GM20000 (cell line): Measurements from ENCODE around the gene GABRA5.
"Not testable (repeated sequence)": the region's sequence is repeated elsewhere in the genome, so short reads cannot be mapped to it uniquely, and the experiment has no call there.

ENCODE experiments used
- DNase-seq: peaks from one replicate; pipeline ENCODE4 v3.0.0; 2012; ENCODE audit warnings: low spot score
- TF ChIP-seq, protein P1 (sequence below): IDR thresholded peaks from 2 replicates; pipeline ENCODE4 v1.5.1; 2012; ENCODE audit warnings: mild to moderate bottlenecking, control low read depth; ENCODE audit errors: extremely low read depth, missing control alignments

Gene GABRA5

DNA sequence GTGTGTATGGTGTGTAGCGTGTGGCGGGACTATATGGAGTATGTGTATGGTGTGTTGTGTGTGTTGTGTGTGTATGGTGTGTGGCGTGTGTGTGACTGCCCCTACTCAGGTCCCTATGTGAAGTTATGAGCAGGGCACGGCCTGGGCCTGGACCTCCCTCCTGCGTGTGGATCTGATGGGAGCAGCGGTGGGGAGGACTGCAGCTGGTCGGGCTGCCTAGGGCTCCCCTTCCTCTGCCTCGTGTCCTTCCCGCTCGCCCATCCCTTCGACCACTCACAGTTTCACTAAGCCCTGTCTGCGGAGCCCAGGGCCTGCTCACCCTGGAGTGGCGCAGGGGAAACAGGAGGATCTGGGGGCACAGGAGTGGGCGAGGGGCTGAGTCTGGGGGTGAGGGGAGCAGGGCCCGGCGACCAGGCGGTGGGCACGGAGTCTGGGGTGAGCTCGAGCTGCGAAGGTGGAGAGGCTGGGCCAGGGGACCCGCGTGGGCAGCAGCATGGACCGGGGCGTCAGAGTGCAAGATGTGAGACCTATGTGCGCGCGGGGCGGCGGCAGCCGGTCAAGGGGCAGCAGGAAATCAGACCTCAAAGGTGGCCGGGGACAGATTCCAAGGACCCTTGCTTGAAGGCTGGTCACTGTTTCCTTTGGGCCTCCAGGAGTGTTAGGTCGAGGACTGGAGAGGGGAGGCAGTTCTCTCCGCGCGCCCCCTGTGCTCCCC is 26.6 kb downstream of the GABRA5 start:
- DNase-seq = peak; percentile 17
- TF ChIP-seq, protein P1, sequence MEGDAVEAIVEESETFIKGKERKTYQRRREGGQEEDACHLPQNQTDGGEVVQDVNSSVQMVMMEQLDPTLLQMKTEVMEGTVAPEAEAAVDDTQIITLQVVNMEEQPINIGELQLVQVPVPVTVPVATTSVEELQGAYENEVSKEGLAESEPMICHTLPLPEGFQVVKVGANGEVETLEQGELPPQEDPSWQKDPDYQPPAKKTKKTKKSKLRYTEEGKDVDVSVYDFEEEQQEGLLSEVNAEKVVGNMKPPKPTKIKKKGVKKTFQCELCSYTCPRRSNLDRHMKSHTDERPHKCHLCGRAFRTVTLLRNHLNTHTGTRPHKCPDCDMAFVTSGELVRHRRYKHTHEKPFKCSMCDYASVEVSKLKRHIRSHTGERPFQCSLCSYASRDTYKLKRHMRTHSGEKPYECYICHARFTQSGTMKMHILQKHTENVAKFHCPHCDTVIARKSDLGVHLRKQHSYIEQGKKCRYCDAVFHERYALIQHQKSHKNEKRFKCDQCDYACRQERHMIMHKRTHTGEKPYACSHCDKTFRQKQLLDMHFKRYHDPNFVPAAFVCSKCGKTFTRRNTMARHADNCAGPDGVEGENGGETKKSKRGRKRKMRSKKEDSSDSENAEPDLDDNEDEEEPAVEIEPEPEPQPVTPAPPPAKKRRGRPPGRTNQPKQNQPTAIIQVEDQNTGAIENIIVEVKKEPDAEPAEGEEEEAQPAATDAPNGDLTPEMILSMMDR = no peak

DNA sequence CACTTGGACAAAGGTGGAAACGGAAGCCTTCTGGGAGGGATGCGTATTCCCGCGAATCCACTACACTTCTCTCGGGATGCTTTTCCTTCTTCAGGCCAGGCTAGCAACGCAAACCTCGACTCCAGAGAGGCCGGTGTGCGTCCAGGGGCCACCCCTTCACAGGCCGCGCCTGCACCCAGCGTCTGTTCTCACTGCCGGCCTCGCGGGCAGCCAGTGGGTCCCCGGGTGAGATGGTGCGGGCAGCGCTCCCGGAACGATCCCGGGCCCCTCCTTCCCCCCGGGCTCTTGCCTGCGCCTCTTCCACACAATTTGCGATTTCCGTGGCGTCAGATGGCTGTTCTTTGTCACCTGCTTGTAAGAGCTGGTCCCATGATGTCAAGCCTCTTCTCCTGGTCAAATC is 27.3 kb downstream of the GABRA5 start:
- TF ChIP-seq, protein P1 = no peak

DNA sequence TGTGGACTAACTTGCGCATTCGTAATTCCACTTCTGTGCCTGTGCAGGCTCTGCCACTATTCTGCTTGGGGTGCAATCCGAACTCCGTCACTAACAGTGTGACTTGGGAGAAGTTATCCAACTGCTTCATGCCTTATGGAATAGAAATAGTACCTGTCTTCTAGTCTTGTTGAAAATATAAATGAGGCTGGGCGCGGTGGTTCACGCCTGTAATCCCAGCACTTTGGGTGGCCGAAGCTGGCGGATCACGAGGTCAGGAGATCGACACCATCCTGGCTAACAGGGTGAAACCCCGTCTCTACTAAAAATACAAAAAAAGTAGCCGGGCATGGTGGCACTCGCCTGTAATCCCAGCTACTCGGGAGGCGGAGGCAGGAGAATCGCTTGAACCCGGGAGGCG is 28.5 kb downstream of the GABRA5 start:
- DNase-seq = not testable (repeated sequence)

More for the DNA sequence above, 27.3 kb downstream of the GABRA5 start:
- DNase-seq = no peak

DNA sequence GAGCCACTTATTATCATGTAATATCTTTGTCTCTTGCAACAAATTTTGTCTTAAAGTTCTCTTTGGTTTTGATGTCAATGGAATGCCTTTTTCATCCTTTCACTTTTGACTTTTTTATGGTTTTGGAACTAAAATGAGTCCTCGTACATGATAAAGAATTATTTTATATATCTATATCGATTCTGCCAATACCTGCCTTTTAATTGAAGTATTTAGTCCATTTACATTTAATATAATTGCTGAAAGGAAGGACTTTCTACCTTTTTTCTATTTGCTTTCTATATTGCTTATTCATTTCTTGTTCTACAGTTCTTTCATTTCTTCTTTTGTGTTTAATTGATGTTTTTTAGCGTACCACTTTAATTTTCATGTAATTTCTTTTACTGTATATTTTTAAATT is 32.8 kb downstream of the GABRA5 start:
- TF ChIP-seq, protein P1 = no peak
- DNase-seq = no peak

DNA sequence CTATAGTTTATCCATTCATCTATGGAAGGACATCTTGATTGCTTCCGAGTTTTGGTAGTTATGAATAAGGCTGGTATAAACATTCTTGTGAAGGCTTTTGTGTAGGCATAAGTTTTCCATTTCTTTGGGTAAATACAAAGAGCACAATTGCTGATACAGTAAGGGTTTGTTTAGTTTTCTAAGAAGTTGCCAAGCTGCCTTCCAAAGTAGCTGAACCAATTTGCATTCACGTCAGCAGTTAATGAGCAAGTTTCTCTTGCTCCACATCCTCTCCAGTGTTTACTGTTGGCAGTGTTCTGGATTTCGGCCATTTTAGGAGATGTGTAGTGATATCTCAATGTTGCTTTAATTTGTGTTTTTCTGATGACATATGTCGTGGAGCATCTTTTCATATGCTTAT is 34.2 kb downstream of the GABRA5 start:
- DNase-seq = no peak
- TF ChIP-seq, protein P1 = no peak

DNA sequence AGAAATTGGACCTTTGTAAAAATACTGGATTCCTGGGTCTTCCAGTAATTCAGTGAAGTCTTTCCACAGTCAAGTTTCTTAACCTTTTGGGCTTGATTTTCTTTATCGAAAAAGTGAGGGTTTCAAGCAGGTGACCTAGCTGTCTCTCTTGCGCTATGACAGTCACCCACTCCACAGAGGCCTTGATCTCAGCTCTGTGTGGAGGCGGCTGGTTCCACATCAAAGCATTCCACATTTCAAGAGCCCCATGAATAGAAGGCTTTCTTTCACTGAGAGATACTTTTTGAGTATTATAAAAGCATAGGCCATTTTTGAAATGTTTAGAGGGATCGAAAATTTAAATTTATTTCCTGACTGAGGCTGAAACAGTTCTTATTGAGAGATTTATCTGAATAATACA is 43.9 kb downstream of the GABRA5 start:
- TF ChIP-seq, protein P1 = no peak
- DNase-seq = no peak

DNA sequence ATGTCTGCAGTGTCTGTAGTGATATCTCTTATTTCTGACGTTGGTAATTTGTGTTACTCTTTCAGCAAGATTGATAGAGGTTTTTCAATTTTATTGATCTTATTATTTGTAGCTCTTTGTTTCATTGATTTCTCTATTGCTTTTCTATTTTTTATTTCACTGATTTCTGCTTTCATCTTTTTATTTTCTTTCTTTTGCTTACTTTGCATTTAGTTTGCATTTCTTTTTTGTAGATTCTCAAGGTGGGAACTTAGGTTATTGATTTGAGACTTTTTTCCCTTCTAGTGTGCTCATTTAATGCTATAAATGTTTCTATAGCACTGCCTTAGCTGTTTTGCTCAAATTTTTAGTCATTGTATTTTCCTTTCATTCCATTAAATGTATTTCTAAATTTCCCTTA is 54.6 kb downstream of the GABRA5 start:
- TF ChIP-seq, protein P1 = no peak
- DNase-seq = no peak

DNA sequence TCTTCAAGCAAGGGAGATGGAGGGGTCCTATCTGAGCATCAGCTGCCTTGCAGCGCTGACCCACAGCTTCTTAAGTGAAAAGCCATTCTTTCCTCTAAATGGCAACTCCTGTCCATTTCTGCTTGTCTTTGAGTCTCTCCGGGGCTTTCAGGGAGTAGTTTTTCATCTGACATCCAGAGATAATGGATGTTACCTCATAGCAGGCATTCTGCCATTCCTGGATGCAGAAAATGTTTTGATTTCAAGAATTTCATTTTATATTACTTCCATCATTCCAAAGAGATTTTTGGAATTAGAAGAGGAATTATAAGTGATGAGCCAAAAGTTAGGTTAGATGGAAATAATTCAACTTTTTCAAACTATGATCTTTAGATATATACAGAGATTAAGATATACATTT is 59.2 kb downstream of the GABRA5 start:
- TF ChIP-seq, protein P1 = no peak

More for the DNA sequence above, 59.2 kb downstream of the GABRA5 start:
- no peak for DNase-seq
